ENCODE data around the gene ESRP2.

The ESRP2 gene

DNA sequence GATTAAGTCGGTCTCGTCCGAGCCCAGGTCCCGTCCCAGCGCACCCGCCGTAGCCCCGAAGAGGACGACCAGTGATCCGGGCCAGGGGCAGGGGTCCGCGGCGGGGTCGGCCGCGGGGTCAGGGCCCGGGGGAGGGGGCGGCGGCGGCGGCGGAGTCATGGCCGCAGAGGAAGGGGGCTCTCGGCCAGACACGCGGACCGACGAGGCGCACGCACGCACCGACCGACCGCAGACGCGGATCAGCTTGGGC lies at the start of gene ESRP2:
Gene ESRP2, minus strand, starts transcription at position 241 of the 250 bp plus-strand sequence. Its CDS starts 82 bp downstream, at position 159.
- Histone ChIP-seq H3K36me3 (replicated peaks) (no peaks in the 10 kb centered on the region), H3K27ac (no peak within 1 kb of the TSS), H3K4me3 (ENCODE audit: low read depth, low read length) (peak within 1 kb of the TSS; percentile 66), H3K27me3 (replicated peaks) (no peaks in the 10 kb centered on the region)
- TF ChIP-seq, protein P1, sequence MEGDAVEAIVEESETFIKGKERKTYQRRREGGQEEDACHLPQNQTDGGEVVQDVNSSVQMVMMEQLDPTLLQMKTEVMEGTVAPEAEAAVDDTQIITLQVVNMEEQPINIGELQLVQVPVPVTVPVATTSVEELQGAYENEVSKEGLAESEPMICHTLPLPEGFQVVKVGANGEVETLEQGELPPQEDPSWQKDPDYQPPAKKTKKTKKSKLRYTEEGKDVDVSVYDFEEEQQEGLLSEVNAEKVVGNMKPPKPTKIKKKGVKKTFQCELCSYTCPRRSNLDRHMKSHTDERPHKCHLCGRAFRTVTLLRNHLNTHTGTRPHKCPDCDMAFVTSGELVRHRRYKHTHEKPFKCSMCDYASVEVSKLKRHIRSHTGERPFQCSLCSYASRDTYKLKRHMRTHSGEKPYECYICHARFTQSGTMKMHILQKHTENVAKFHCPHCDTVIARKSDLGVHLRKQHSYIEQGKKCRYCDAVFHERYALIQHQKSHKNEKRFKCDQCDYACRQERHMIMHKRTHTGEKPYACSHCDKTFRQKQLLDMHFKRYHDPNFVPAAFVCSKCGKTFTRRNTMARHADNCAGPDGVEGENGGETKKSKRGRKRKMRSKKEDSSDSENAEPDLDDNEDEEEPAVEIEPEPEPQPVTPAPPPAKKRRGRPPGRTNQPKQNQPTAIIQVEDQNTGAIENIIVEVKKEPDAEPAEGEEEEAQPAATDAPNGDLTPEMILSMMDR (IDR thresholded peaks at IDR 0.05; ENCODE audit: low read depth, low read length, missing control alignments) = no peak
- no peak for DNase-seq
- in situ Hi-C loops (cut with HindIII; ENCODE audit: low pct_ligation_motif_present, low sequenced_read_pairs) = no loop called here

DNA sequence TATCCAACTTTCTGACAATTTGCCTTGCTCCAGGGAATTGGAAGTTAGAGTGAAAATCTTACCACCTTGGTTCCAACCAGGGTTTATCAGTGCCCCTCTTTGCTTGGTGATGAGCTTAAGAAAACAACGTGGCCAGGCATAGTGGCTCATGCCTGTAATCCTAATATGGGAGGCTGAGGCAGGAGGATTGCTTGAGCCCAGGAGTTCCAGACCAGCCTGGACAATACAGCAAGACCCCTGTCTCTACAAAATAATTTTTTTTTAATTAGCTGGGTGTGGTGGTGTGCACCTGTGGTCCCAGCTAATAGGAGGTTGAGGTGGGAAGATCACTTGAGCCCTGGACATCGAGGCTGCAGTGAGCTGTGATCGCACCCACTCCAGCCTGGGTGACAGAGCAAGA lies 49.8 kb upstream of the ESRP2 start:
- in situ Hi-C loops (cut with HindIII; ENCODE audit: low pct_ligation_motif_present, low sequenced_read_pairs) = no loop called here
- DNase-seq = no peak
- Histone ChIP-seq H3K4me3 (ENCODE audit: low read depth, low read length) (no peak overlapping the region), H3K36me3 (replicated peaks) (peaks cover 39% of the 10 kb centered on the region), H3K27me3 (replicated peaks) (no peaks in the 10 kb centered on the region), H3K27ac (no peak overlapping the region)
- TF ChIP-seq, protein P1 (IDR thresholded peaks at IDR 0.05; ENCODE audit: low read depth, low read length, missing control alignments) = no peak

GRCh38 chr16:68284847-68285246 lies 48.9 kb upstream of the ESRP2 start:
- Histone ChIP-seq H3K36me3 (replicated peaks) (peaks cover 36% of the 10 kb centered on the region), H3K27ac (no peak overlapping the region), H3K4me3 (ENCODE audit: low read depth, low read length) (no peak overlapping the region), H3K27me3 (replicated peaks) (no peaks in the 10 kb centered on the region)
- TF ChIP-seq, protein P1 (IDR thresholded peaks at IDR 0.05; ENCODE audit: low read depth, low read length, missing control alignments) = no peak
- DNase-seq = no peak
- in situ Hi-C loops (cut with HindIII; ENCODE audit: low pct_ligation_motif_present, low sequenced_read_pairs) = no loop called here

DNA sequence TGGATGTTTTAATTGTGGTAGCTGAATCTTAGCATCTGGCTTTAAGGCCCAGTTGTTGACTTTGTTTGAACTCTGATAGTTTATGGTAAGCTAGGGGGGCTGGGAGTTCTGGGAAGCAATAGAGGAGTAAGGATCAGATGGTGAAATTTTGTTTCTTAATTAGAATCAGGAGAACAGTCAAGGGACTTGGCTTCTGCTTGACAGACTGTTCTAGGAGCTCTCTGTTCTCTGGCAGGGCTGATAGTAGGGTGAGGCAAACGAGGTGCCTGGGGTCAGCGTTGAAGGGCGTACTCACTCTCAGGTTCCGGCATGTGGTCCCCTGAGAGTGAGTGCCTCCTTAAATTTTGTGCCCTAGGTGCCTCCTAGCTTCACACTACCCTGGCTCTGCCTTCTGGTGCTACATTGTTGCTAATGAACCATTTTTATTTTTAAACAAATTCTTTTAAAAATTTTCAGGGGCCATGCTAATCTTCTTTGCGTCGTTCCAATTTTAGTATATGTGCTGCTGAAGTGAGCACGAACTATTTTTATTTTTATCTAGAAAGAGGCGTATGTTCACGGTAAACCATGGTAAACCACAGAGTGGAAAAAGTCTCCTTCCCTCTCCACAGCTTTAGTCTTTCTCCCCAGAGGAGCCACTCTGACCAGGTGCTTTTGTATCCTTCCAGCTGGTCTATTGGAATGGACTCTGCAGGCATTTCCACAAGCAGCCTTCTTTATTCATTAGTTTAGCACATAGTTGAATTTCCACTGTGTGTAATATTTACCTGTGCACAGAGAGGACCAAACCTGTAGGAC lies 48.1 kb upstream of the ESRP2 start:
- Histone ChIP-seq H3K4me3 (ENCODE audit: low read depth, low read length) (no peak overlapping the region), H3K27me3 (replicated peaks) (no peaks in the 10 kb centered on the region), H3K27ac (no peak overlapping the region), H3K36me3 (replicated peaks) (peaks cover 41% of the 10 kb centered on the region)
- TF ChIP-seq, protein P1 (IDR thresholded peaks at IDR 0.05; ENCODE audit: low read depth, low read length, missing control alignments) = no peak
- in situ Hi-C loops (cut with HindIII; ENCODE audit: low pct_ligation_motif_present, low sequenced_read_pairs) = no loop called here
- DNase-seq = no peak

DNA sequence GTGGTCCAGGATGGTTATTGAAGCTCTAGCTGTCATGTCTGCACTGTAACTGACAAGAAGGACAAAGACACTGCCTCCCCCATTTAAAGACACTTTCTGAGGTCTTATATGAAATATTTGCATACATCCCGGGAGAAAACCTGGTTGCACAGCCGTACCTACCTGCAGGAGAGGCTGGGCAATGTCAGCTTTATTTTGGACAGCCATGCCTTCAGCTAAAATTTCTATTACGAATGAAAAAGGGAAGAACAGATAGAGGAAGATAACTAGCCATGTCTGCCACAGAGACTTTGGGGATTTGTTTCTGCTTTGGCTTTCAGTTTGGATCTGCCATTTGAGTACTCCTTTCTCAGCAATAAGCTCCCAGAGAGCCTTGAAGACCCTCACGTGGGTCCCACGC lies 47.4 kb upstream of the ESRP2 start:
- DNase-seq = no peak
- TF ChIP-seq, protein P1 (IDR thresholded peaks at IDR 0.05; ENCODE audit: low read depth, low read length, missing control alignments) = no peak
- in situ Hi-C loops (cut with HindIII; ENCODE audit: low pct_ligation_motif_present, low sequenced_read_pairs) = no loop called here
- Histone ChIP-seq H3K27ac (no peak overlapping the region), H3K27me3 (replicated peaks) (no peaks in the 10 kb centered on the region), H3K4me3 (ENCODE audit: low read depth, low read length) (no peak overlapping the region), H3K36me3 (replicated peaks) (peaks cover 41% of the 10 kb centered on the region)

DNA sequence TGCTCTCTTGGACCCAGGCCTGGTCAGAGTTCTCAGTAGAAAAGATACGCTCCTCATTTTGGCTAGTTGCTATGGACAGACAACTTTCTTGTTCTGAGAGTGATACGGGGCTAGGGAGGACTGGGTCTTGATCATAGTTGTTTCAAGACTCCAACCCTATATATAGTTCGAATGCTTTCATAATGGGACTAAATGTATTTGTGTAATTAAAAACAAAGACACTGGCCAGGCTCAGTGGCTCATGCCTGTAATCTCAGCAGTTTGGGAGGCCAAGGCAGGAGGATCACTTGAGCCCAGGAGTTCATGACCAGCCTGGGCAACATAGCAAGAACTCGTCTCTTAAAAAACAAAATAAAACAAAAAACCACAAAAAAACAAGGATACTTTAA lies 46.1 kb upstream of the ESRP2 start:
- in situ Hi-C loops (cut with HindIII; ENCODE audit: low pct_ligation_motif_present, low sequenced_read_pairs) = no loop called here
- Histone ChIP-seq H3K27ac (no peak overlapping the region), H3K27me3 (replicated peaks) (no peaks in the 10 kb centered on the region), H3K36me3 (replicated peaks) (peaks cover 41% of the 10 kb centered on the region), H3K4me3 (ENCODE audit: low read depth, low read length) (no peak overlapping the region)
- TF ChIP-seq, protein P1 (IDR thresholded peaks at IDR 0.05; ENCODE audit: low read depth, low read length, missing control alignments) = no peak
- no peak for DNase-seq
